ENCODE measurements around the gene DEAF1.

The DEAF1 gene

DNA sequence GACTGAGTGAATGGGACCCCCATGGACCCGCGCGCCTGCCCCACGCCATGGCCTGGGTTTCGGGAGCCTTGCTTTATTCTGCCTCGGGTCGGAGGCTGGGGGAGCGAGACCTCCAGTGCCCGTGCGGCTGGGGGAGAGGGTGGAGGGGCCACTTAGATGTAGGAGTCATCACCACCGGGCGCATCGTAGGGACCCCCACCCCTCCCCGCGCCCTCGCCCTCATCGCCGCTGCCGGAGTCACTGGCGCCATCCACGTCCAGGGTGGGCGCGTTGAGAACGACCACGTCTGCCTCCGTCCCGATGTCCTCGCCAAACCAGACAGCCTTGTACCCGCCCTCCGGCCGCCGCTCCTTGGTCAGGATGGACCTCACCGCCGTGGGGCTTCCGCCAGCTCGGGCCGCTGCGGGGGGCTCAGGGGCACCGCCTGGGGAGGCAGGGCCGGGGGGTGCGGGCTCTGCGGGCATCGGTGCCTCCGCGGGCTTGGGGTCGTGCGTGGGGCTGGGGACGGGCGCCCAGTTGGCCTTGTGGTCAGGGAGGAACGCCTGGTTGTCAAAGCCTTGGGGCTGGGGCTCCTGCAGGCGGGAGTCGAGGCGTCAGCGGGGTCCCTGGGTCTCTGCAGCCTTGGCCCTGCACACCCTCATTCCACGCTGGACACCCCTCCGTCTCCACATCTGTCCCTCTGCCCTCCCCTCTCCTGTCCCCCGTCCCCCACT lies 77.7 kb downstream of the DEAF1 start:
- no peak overlapping the region for H3K4me2 ChIP-seq (ENCODE audit: low read depth, low read length, poor library complexity, severe bottlenecking)
- H4K20me1 ChIP-seq (ENCODE audit: insufficient read depth, low read length, poor library complexity, severe bottlenecking), result peaks cover 11% of the 10 kb centered on the region
- H3K4me3 ChIP-seq (ENCODE audit: low read length, poor library complexity, severe bottlenecking), result no peak overlapping the region
- H3F3A ChIP-seq (ENCODE audit: low read depth), result no peaks in the 10 kb centered on the region
- H3K9me2 ChIP-seq (replicated peaks; ENCODE audit: low read depth, low read length), result no peaks in the 10 kb centered on the region
- H3K9ac ChIP-seq (ENCODE audit: low read depth, low read length, poor library complexity, severe bottlenecking), result no peak overlapping the region
- H3K27me3 ChIP-seq (ENCODE audit: insufficient read depth, low read length, poor library complexity, severe bottlenecking), result no peaks in the 10 kb centered on the region
- no peaks in the 10 kb centered on the region for H3K9me3 ChIP-seq (ENCODE audit: insufficient read depth, low read depth, low read length)
- H3K4me1 ChIP-seq (ENCODE audit: insufficient read depth, low read length, poor library complexity, severe bottlenecking), result peaks cover 4% of the 10 kb centered on the region
- H2AFZ ChIP-seq (ENCODE audit: low read length), result no peak overlapping the region
- no peaks in the 10 kb centered on the region for H3K79me2 ChIP-seq (ENCODE audit: insufficient read depth, low read length)
- TF ChIP-seq EZH2phosphoT487 (IDR thresholded peaks at IDR 0.05; ENCODE audit: borderline replicate concordance), result no peak
- TF ChIP-seq, protein P1, sequence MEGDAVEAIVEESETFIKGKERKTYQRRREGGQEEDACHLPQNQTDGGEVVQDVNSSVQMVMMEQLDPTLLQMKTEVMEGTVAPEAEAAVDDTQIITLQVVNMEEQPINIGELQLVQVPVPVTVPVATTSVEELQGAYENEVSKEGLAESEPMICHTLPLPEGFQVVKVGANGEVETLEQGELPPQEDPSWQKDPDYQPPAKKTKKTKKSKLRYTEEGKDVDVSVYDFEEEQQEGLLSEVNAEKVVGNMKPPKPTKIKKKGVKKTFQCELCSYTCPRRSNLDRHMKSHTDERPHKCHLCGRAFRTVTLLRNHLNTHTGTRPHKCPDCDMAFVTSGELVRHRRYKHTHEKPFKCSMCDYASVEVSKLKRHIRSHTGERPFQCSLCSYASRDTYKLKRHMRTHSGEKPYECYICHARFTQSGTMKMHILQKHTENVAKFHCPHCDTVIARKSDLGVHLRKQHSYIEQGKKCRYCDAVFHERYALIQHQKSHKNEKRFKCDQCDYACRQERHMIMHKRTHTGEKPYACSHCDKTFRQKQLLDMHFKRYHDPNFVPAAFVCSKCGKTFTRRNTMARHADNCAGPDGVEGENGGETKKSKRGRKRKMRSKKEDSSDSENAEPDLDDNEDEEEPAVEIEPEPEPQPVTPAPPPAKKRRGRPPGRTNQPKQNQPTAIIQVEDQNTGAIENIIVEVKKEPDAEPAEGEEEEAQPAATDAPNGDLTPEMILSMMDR (conservative IDR thresholded peaks at IDR 0.05; ENCODE audit: low read length), result no peak
- H3K36me3 ChIP-seq (ENCODE audit: insufficient read depth, low read length), result peaks cover 9% of the 10 kb centered on the region; the same call in 1 of the 2 replicates

DNA sequence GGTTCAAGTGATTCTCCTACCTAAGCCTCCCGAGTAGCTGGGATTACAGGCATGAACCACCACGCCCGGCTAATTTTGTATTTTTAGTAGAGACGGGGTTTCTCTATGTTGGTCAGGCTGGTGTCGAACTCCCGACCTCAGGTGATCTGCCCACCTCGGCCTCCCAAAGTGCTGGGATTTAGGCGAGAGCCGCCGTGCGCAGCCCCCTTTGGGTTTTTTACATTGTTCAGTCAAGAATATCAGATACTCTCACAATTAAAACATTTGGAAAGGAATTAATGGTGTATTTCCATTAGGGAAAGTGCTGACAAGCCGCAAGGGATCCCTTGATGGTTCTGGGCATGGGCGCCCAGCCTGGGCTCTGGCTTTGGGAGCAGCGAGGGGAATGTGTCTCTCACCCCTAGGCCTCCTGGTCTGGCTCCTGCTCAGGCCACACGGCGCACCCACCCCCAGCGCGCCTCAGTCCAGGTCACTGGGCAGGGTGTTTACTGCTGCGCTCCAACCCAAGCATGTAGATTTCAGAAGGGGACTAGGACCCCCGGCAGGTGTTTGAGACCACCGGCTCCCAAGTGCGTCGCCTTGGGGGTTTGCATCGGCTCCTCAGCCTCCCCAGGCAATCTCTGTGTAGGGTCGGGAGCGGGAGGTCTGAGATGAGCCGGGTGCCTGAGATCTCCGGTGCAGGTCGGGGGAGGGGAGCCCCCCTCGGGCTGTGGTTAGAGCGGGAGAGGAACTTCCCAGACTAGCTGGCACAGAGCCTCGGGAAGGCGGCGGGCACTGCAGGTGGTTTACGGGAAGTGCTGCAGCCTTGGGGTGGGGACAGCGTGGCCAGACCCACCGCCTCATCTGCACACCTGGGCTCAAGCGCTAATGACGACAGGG lies 78.5 kb downstream of the DEAF1 start:
- Histone ChIP-seq H3K4me1 (ENCODE audit: insufficient read depth, low read length, poor library complexity, severe bottlenecking) (peaks cover 4% of the 10 kb centered on the region), H3K36me3 (ENCODE audit: insufficient read depth, low read length) (peaks cover 17% of the 10 kb centered on the region; the same call in 1 of the 2 replicates), H3K9me3 (ENCODE audit: insufficient read depth, low read depth, low read length) (no peaks in the 10 kb centered on the region), H3K9me2 (replicated peaks; ENCODE audit: low read depth, low read length) (no peaks in the 10 kb centered on the region), H3K79me2 (ENCODE audit: insufficient read depth, low read length) (no peaks in the 10 kb centered on the region), H2AFZ (ENCODE audit: low read length) (no peak overlapping the region), H3K27me3 (ENCODE audit: insufficient read depth, low read length, poor library complexity, severe bottlenecking) (no peaks in the 10 kb centered on the region), H4K20me1 (ENCODE audit: insufficient read depth, low read length, poor library complexity, severe bottlenecking) (peaks cover 13% of the 10 kb centered on the region), H3K4me2 (ENCODE audit: low read depth, low read length, poor library complexity, severe bottlenecking) (peak overlapping the region; percentile 92), H3F3A (ENCODE audit: low read depth) (no peaks in the 10 kb centered on the region), H3K4me3 (ENCODE audit: low read length, poor library complexity, severe bottlenecking) (peak overlapping the region; percentile 82), H3K9ac (ENCODE audit: low read depth, low read length, poor library complexity, severe bottlenecking) (peak overlapping the region; percentile 69)
- TF ChIP-seq EZH2phosphoT487 (IDR thresholded peaks at IDR 0.05; ENCODE audit: borderline replicate concordance), result no peak
- TF ChIP-seq, protein P1 (conservative IDR thresholded peaks at IDR 0.05; ENCODE audit: low read length), result no peak

DNA sequence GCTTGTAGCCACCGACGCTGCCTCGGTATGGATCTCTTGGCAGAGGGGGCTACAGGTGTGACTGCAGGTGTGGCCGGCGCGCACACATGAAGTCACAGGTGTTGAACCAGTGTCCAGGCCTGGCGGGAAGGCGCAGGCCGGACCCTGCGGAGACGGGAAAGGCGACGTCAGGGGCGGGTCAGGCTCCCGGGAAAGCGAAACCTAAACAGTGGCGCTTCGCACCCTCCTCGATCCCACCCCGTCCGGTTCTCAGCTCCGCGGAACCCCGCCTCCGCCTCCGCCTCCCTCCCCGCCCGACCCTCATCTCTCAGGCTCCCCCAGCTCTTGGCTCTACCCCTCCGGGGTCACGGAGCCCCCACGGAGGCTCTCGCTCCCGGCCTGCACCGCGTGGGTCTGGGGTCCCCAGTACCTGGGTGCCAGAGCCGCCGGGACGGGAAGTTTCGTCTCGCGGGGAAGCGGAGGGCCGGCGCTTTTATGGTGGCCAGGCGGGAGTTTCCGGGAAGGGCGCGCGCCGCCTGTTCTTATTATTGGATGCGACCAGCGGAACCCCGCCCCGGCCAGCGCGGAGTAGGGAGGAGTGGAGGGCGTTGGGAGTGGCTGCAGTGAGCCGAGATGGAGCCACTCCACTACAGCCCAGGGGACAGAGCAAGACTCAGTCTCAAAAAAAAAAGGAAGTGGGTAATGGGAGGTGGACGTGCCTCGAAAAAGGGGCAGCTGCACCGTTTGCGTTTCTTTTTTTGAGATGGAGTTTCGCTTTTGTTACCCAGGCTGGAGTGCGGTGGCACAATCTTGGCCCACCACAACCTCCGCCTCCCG lies 79.3 kb downstream of the DEAF1 start, which contains the start of gene IRF7:
TSS of gene IRF7 (minus strand) at position 447 of the 816 bp plus-strand sequence. CDS start 586 bp downstream, outside the sequence.
- TF ChIP-seq, protein P1 (conservative IDR thresholded peaks at IDR 0.05; ENCODE audit: low read length), result no peak
- TF ChIP-seq EZH2phosphoT487 (IDR thresholded peaks at IDR 0.05; ENCODE audit: borderline replicate concordance), result no peak
- Histone ChIP-seq H3K4me1 (ENCODE audit: insufficient read depth, low read length, poor library complexity, severe bottlenecking) (peaks cover 4% of the 10 kb centered on the region), H3K4me3 (ENCODE audit: low read length, poor library complexity, severe bottlenecking) (peak within 1 kb of the TSS; percentile 82), H3K9me2 (replicated peaks; ENCODE audit: low read depth, low read length) (no peaks in the 10 kb centered on the region), H4K20me1 (ENCODE audit: insufficient read depth, low read length, poor library complexity, severe bottlenecking) (peaks cover 13% of the 10 kb centered on the region), H3K27me3 (ENCODE audit: insufficient read depth, low read length, poor library complexity, severe bottlenecking) (no peaks in the 10 kb centered on the region), H3F3A (ENCODE audit: low read depth) (no peaks in the 10 kb centered on the region), H3K9me3 (ENCODE audit: insufficient read depth, low read depth, low read length) (no peaks in the 10 kb centered on the region), H3K79me2 (ENCODE audit: insufficient read depth, low read length) (no peaks in the 10 kb centered on the region), H3K9ac (ENCODE audit: low read depth, low read length, poor library complexity, severe bottlenecking) (peak within 1 kb of the TSS; percentile 69), H3K4me2 (ENCODE audit: low read depth, low read length, poor library complexity, severe bottlenecking) (peak within 1 kb of the TSS; percentile 92), H2AFZ (ENCODE audit: low read length) (peak within 1 kb of the TSS; percentile 78; the same call in 1 of the 2 replicates), H3K36me3 (ENCODE audit: insufficient read depth, low read length) (peaks cover 26% of the 10 kb centered on the region; the same call in 1 of the 2 replicates)
